ENCODE measurements around the gene FKBP9.

- no peak for TF ChIP-seq CTCF (optimal IDR thresholded peaks at IDR 0.05 in 1 of 3, IDR thresholded peaks at IDR 0.05 in 1 of 3, conservative IDR thresholded peaks at IDR 0.05 in 1 of 3; ENCODE audit: extremely low read depth in 1 of 3, insufficient read depth in 2 of 3, low read length in 3 of 3)
- no peak for TF ChIP-seq EZH2 (IDR thresholded peaks at IDR 0.05; ENCODE audit: low read length)
Observed at GRCh38 chr7:33035776-33036175, 78.5 kb downstream of the FKBP9 start.

Measured in keratinocyte (primary cell).